Vagina (tissue), 2 donors: ENCODE measurements around the gene VPS33B.

Source experiments
- POLR2A ChIP-seq, 2 donors: fragments of 450-650 bp; IDR thresholded peaks; one replicate each; pipeline ENCODE4 v1.6.1; 2017; ENCODE audit warnings: antibody characterized with exemption in 2 of 2, mild to moderate bottlenecking in 2 of 2, moderate library complexity in 2 of 2
- TF ChIP-seq, protein P1 (sequence below), 3 experiments: fragments of 450-650 bp in 2 of 3; fragments of 200-600 bp in 1 of 3; sonication (generic) in 1 of 3; IDR thresholded peaks; one replicate each; pipeline ENCODE4 v1.5.1; 2017 to 2019; ENCODE audit warnings: antibody characterized with exemption in 3 of 3, mild to moderate bottlenecking in 2 of 3, moderate library complexity in 2 of 3

DNA sequence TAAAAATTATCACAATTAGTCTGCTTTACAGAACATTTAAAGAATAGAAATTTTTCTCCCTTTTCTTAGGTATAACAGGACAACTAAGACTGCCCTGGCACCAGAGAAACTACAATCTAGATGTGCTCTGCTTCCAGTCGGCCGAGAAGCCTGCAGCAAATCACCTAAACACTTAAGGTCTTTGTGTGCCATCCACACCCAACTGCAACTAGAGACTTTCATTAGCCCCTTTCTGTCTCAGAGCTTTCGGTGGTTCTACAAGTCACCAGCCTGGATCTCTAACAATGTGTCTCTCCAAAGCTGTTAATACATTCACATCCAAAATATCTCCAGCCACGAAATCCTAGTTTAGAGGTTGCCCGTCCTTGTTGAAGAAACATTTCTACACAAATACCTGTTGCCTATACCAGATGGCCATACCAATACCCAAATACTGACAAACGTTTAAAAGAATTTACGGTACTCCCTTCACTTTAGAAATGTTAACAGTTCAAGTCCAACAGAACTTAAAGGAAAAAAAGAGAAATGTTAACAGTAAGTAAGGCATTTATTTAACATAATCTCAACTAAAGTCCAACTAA lies 34.7 kb downstream of the VPS33B start:
- TF ChIP-seq POLR2A (IDR thresholded peaks at IDR 0.05), result no peak
- TF ChIP-seq, protein P1, sequence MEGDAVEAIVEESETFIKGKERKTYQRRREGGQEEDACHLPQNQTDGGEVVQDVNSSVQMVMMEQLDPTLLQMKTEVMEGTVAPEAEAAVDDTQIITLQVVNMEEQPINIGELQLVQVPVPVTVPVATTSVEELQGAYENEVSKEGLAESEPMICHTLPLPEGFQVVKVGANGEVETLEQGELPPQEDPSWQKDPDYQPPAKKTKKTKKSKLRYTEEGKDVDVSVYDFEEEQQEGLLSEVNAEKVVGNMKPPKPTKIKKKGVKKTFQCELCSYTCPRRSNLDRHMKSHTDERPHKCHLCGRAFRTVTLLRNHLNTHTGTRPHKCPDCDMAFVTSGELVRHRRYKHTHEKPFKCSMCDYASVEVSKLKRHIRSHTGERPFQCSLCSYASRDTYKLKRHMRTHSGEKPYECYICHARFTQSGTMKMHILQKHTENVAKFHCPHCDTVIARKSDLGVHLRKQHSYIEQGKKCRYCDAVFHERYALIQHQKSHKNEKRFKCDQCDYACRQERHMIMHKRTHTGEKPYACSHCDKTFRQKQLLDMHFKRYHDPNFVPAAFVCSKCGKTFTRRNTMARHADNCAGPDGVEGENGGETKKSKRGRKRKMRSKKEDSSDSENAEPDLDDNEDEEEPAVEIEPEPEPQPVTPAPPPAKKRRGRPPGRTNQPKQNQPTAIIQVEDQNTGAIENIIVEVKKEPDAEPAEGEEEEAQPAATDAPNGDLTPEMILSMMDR (IDR thresholded peaks at IDR 0.05), result no peak
